Measurements from ENCODE around the gene TRA2B.

TRA2B gene

DNA sequence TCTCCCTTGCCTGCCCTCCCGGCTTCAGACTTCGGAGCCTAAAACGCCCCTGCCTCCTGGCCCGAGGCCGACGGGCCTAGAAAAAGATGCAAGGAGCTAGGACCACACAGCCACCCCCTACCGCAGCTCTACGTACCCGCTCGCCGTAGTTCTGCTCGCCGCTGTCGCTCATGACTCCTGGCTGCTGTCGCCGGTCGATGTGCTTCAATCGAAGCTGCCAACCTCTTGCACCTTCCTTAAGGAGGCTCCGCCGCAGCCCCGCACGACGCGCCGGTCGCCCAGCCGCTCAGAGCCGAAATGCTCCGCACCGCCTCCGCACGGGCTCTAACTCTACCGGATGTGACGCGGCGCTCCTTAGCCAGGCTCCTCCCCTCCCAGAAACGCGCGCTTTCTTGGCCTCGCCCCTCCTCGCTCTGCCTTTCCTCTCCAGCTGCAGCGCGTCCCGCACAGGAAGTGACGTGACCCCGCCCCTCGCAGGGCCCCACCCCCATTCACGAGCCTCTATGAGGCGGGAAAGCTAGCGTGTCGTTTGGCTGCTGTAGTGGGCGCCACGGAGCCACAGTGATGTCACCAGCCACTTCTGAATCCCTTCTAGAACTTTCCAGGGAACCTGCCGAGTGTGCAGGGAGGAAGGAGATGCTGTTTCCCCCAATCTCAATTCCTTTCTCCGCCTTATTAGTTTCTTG is at the start of gene TRA2B:
Gene TRA2B (minus strand): TSS at position 326 of the 686 bp plus-strand sequence. CDS start 154 bp downstream, at position 172.
- peak; percentile 96 for DNase-seq

DNA sequence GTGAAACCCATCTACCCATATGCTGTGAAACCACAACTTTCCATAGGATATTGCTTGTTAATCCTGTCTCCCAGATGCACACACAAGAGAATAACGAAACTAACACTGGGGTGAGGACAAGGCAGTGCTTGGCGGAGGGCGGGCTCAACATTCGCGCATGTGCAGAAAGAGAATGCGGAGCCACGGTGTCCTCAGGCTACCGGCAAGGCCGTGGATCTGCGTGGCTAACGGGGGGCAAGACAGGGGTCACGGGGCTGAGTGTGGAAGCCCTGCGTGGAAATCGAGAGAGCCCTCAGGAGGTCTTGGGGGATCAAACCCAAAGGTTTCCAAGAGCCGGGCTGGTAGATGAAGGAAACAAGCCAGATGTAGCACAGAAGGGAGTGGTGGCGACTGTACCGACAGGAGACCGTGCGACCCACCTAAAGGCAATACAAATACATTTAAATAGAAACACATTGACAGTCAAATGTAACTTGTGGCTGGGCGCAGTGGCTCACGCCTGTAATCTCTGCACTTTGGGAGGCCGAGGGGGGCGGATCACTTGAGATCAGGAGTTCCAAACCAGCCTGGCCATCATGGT is 48.5 kb upstream of the TRA2B start:
- DNase-seq, result no peak

DNA sequence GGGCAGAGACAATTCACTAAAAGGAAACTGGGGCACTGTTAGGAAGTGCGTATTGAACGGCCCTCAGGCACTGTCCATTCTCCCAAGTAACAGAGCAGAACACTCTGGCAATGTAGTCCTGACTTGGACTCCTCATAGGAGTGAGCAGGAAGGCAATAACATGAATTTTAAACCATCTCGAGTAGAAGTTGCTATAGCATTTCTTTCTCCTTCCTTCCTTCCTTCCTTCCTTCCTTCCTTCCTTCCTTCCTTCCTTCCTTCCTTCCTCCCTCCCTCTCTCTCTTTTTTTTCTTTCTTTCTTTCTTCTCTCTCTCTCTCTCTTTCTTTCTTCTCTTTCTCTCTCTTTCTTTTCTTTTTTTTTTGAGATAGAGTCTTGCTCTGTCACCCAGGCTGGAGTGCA is 46.4 kb upstream of the TRA2B start:
- no peak for DNase-seq

DNA sequence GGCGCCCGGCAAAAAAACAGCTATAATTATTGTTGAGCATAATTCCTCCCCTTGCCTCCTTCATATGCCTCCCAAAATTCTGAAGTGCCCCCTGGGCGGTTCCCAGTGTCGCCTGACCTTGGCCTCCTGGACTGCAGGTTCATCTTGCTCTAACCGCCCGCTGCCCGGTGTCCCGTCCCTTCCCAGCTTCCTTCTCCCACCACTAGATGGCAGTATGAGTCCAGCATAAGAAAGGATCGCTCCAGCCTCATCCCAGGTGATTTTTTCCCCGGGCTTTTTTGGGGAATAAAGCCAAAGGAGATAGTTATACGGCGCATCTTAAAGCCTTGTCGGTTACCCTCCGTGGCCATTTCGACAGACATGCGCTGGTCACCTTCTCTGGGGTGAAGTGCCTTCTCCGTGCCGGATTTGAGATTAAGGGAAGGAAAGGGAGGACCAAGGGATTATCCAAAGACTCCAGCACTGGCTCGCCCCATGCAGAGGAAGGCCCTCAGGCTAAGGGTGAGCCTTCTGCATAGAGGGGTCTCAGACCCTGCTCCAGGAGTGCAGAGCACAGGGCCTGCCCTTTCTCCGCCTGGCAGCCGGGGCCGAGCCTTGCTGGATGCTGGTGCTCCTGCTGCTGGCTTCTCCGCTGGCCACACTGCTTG is 45.8 kb upstream of the TRA2B start:
- DNase-seq, result peak; percentile 68

DNA sequence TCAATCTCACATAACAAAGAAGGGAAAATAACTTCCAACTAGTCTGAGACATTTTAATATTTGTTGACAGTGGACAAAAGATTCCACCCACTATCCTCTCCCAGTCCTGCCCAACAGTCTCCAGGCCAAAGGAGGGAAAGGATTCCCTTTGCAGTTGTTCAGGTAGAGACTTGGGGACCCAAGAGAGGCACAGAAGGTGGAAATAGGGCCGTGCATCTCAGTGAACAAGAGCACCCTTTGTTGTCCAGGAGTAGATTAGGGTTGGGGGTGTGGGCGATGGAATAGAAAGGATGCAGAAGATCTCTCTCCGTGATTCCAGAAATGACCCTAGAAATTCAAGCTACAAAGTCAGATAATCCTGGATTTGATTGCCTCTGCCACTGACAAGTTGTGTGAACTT is 44.8 kb upstream of the TRA2B start:
- no peak for DNase-seq

DNA sequence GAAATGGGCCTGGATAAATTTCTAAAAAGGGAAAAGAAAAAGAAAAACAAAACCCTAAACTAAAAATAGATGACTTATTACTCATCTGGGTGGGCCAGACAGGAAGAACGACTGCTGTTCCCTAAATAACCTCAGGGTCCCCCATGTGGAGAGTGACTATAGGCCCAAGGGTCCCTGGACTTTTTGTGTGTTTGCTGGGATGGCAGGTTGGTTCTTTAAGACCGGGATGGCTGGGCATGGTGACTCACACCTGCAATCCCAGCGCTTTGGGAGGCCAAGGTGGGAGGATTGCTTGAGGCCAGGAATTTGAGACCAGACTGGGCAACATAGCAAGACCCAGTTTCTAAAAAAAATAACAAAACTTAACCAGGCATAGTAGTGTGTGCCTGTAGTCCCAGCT is 43.8 kb upstream of the TRA2B start:
- DNase-seq, result no peak

DNA sequence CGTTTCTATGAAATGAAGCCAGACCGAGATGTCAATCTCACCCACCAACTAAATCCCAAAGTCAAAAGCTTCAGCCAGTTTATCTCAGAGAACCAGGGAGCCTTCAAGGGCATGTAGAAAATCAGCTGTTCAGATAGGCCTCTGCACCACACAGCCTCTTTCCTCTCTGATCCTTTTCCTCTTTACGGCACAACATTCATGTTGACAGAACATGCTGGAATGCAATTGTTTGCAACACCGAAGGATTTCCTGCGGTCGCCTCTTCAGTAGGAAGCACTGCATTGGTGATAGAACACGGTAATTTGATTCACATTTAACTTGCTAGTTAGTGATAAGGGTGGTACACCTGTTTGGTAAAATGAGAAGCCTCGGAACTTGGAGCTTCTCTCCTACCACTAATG is 41.9 kb upstream of the TRA2B start:
- DNase-seq, result no peak

DNA sequence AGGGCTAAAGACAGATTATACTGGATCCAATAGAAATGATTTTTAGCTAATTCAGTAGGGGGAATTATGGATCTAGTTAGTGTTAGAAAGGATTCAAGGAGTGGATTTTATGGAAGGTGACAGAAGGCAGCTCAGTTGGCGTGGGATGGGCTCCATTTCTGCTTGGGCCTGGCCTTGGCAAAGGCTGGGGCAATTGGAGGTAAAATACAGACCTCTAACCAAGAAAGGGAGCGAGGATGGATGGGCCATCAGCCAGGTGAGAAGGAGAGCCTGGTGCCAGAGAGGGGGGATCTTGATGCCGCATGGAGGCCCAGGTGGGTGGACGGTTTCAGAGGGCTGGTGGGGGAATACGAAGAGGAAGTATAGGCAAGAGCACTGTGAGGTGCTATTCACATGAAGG is 40.7 kb upstream of the TRA2B start:
- DNase-seq, result no peak

DNA sequence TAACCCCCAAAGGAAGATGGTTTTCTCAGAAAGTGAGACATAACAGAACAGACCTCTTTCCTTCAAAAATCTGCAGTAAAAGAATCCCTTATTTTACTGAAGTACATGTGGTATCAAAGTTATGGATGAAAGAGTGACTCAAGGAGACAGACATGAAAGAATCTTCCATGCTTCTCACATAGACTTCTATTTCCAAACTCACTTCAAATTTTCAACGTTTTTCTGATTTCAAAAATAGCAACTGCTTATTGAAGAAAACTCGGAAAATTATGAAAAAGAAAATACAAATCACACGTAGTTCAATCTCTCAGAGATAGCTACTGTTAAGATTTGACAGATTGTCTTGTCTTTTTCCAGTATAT is 39.8 kb upstream of the TRA2B start:
- no peak for DNase-seq

DNA sequence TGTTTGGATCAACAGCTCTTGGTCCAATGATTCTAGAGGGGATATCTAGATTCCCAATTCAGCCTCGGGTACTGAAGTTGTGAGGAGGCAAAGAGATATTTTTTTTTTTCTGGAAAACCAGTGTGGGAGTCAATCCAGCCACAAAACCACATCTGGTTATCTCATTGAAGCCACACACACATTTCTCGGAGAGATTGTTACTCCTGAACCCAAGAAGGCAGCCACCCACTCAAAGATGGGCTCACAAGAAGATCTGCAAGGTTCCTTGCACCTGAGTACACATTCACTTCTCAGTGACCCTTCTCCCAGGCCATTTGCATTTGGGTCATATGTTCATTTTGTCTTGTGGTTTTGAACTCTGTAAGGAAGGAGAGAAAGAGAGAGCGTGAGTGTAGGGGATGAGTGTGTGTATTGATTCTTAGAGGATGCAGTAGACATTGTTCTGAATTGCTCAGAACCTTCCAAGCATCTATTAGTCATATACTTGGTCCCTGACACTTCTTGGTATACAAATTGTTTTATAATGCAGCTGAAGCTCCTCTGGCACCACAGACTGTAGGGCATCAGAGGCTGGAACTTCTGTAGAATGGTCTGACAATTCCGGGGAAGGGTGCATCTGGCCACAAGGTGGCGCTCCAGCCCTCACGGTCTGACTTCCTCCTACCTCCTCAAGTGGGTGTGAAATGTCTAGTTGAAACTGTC is 39.3 kb upstream of the TRA2B start:
- peak; percentile 53 for DNase-seq

DNA sequence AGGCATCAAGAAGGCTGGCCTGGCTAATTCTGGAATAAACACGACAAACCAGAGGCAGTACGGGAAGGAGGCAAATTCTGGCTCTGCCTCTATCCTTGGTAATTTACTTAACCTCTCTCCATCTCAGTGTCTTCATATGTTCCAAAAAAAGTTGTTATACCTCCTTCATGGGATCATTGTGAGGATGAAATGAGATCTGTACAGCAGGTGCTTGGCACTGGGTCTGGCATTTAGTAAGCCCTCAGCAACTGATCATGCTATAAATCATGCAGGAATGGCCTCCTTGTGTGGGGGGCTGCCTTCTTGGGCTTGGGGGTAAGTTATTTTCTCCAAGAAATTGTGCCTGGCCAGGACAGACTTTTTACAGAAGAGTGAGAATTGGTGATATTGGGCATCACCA is 38.3 kb upstream of the TRA2B start:
- no peak for DNase-seq

DNA sequence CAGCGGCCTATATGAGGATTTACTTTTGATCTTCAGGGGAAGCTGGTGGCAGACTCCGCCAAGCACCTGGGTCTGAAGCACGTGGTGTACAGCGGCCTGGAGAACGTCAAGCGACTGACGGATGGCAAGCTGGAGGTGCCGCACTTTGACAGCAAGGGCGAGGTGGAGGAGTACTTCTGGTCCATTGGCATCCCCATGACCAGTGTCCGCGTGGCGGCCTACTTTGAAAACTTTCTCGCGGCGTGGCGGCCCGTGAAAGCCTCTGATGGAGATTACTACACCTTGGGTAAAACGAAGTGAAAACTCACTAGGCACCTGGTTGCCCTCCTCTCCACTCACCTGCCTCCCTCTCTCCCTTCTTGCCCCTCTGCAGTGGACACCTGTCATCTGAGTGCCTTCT is 33.8 kb upstream of the TRA2B start:
- DNase-seq, result no peak

DNA sequence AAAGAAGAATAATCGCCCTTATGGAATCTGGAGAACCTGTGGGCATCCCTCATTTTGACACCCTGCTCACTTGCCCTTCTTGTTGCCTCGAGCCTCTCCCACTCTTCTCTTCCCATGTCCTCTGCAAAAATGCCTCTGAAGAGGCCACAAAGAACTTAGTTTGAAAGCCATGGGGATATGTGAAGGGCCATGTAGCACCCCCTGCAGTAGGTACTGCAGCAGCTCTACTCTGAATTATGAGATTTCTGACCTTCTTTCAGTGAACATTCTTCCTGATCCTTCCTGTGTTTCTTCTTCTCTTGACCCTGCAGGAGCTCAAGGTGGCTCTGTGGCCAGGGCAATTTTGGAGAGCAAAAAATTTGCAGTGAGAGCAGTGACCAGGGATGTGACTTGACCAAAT is 30.4 kb upstream of the TRA2B start:
- DNase-seq, result no peak

DNA sequence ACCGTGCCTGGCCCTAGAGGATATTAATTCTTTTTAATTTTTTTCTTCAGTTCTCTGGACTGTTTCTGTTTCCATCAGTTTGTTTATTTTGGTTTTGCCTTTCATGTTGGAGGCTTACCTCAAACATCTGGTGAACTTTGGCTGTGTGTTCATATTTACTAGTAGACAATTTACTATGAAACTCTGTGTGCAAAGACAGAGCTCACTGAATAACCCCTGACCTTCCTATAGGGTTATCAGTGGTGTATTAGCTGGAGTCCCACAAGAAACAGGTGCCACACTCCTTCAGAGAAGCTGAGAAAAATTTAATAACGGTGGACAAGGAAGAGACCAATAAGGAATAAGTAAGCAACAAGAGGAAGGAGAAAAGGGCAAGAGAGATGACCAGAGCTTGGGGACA is 28.8 kb upstream of the TRA2B start:
- DNase-seq, result no peak

DNA sequence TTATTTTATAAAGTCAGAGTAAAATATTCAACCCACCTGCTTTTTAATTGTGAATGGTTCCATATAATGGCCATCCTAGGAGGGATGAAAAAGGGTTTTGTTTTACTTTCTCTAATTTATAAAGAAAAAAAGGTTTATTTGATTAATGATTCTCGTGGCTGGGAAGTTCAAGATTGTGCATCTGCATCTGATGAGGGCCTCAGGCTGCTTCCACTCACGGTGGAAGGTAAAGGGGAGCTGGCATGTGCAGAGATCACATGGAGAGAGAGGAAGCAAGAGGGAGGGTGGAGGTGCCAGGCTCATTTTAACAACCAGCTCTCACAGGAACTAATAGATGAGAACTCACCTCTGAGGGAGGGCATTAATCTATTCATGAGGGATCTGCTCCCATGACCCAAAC is 27.7 kb upstream of the TRA2B start:
- no peak for DNase-seq

DNA sequence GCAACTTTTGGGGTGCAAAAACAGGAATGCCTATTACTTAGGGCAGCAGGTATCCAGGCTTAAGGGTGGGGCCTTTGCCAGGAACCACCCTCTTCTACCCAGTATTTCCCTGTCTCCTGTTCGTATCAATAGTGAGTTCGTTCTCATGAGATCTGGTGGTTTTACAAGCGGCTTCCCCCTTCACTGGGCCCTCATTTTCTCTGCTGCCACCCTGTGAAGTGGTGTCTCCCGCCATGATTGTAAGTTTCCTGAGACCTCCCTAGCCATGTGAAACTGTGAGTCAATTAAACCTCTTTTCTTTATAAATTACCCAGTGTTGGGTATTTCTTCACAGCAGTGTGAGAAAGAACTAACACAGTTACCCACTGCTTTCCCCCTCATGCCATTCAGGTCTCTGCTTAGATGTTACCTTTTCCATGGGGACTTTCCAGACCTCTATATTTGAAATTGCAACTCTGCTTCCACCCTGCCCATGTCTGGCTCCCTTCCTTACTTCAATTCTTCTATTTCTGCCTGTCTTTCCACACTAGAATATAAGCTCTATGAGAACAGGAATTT is 23.9 kb upstream of the TRA2B start:
- DNase-seq, result no peak

DNA sequence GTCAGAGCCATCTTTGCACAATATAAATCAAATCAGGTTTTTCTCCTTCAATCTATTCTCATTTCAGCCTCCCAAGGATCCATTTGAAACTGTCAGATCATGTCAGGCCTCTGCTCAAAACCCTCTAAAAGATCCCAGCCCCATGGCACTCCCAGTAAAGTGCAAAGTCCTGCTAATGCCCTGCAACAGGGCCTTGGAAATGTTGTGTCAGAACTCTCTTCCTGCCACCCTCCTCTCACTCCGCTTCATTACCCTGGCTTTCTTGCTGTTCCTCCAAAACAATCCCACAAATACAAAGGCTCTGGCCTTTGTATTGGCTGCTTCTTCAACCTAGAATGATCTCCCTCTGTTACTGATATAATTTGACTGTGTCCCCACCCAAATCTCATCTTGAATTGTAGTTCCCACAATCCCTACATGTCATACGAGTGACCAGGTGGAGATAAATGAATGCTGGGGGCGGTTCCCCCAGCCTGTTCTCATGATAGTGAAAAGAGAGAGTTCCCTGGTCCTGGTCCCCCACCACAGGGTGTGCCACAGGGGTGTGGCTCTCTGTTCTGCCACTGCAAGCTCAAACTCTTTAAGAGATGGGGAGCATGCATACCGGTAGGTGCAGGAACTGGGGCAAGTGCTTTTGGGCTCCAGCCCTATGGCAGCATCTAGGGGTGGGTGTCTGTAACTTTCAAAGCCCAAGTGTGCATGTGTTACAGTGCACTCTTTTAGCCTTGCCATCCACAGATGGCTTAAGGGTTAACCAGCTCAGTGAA is 22.9 kb upstream of the TRA2B start:
- no peak for DNase-seq

DNA sequence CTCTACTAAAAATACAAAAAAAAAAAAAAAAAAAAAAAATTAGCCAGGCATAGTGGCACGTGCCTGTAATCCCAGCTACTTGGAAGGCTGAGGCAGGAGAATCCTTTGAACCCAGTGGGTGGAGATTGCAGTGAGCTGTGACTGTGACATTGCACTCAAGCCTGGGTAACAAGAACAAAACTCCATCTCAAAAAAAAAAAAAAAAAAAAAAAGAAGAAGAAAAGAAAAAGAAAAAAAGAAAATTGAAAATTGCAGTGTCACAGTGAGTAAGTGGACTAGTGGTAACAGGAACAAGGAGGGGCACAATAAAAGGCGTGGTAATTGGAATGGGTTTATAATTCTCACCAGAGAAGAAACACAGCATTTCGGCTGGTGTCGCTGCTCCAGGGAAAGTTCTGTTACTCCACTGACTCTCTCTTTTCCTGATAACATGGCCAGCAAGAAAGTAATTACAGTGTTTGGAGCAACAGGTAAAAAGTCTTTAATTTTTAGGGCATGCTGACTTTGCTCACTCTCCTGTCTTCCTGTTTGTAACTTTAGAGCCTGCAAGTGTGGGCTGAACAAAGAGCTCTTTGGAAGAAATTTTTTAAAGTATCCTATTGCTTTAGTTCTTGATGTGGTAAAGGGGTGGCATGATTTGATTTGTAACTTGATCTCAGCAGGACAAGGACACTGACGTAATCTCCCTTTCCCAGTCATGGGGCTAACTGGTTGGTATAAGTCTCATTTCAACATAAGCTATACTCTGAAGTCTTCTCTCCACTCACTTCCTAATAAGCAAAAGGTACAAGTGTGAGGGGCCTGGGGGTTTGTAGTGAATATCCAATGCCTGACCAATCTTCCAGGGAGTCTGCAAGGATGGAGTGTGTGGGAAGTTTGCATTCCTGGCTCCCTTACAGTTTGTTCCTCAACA is 22.1 kb upstream of the TRA2B start:
- DNase-seq, result no peak

DNA sequence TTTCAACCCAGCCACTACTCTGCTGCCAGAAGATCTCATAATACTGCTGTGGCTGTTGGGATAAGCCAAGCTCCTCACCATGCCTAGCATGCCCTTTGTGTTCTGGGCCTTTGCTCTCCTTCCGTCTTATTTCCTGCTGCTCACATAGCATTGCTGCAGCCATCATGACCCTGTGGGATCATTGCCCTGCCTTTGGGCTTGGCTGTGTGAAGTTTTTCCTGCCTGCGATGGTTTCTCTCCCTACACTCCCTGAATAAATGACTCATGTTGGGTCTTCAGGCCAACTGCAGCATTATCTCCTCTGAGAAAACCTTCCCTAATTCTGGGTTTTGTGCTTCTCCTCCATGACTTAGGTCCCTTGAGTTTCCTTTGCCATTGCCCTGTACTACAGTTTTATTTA is 20.8 kb upstream of the TRA2B start:
- no peak for DNase-seq

DNA sequence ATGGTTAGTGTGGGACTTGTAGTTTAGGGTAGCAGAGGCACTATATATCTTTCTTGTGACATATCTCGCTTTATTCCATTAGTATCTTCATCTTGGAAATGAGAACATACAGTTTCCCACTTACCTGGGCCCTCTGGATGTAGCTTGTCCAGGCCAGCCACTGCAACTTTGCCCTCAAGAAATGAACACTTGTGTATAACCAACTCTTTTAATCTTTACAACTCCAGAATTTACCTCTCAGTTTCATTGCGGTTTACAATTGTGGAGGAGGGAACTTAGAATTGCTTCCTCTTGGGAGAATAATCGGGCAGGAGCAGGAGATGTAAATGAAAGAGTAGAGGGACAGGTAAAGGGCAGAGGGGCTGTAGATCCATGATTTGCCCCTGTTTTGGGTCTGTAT is 18.4 kb upstream of the TRA2B start:
- DNase-seq, result no peak

DNA sequence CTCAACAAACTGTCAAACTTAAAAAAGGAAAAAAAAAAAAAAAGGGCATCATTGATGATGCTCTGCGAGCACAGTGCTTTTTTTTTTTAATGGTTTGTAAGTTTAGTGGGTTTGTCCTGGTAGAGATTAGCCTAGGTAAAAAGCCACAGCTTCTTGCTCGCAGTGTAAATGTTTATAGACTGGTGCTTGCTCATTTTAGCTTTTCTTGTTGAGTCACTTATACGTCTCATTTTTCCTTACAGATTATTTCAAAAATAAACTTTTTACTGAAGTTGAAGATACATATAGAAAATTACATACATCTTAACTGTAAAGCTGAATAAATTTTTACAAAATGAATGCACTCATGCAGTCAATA is 16.5 kb upstream of the TRA2B start:
- DNase-seq, result no peak

DNA sequence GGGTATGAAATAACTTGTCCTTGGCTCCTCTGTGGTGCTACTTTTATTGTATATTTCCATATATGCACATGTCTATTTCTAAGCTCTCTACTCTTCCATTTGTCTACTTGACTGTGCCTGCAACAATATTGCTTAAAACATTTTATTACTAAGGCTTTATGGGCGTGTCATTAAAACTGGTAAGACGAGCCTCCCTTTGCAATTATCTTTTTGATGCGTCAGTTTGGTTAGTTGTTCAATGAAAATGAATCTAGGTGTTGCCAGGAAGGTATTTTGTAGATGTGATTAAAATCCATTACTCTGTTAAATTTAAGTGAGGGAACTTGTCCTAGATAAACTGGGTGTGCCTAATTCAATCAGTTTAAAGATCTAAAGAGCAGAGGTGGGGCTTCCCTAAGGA is 12.9 kb upstream of the TRA2B start:
- no peak for DNase-seq

Measured in NCI-H1694 treated with DMSO at 0.1 percent for 48 hours (cell line).